Activated naive CD4-positive, alpha-beta T cell treated with anti-CD3 and anti-CD28 coated beads for 36 hours (primary cell): ENCODE results near the gene ASTL. TPM values are rescaled to one million over a fixed set of nuclear protein-coding genes. Genes with fewer than 3 reads are reported as not detected.

Experiments
- CTCF ChIA-PET: fragments of 350-600 bp; sonication (Branson Sonifier 250); formaldehyde crosslinking; loops from one replicate; lab custom pipeline; 2021; ENCODE audit warnings: antibody characterized with exemption; lab: Charles Lee
- DNase-seq: peaks from one replicate; pipeline ENCODE4 v3.0.0-alpha.2; 2020
- H3K27ac Mint-ChIP-seq: one replicate; pipeline ENCODE4 v1.8.0; 2021; ENCODE audit warnings: mild to moderate bottlenecking, mixed read lengths
- H3K27me3 Mint-ChIP-seq: one replicate; pipeline ENCODE4 v1.8.0; 2021; ENCODE audit warnings: low read depth, mixed read lengths
- H3K36me3 Mint-ChIP-seq: one replicate; pipeline ENCODE4 v1.8.0; 2021; ENCODE audit warnings: low read depth, mixed read lengths
- H3K4me1 Mint-ChIP-seq: one replicate; pipeline ENCODE4 v1.8.0; 2021; ENCODE audit warnings: low read depth, mixed read lengths
- H3K4me3 Mint-ChIP-seq: one replicate; pipeline ENCODE4 v1.8.0; 2021; ENCODE audit warnings: mild to moderate bottlenecking, moderate library complexity, mixed read lengths
- H3K9me3 Mint-ChIP-seq: one replicate; pipeline ENCODE4 v1.8.0; 2021; ENCODE audit warnings: mixed read lengths
- intact Hi-C: fragments of 100-400 bp; cut with micrococcal nuclease; formaldehyde crosslinking; loops from one replicate; pipeline ENCODE4 v1.15.1; 2023
- total RNA-seq, 2 experiments: library from RNA; stranded (reverse); gene quantifications; one replicate each; pipeline ENCODE4 v1.2.3, GENCODE V29; 2021

ASTL gene
- total RNA-seq, 2 experiments from 2014 or later, result 2.5 to 2.6 TPM

DNA sequence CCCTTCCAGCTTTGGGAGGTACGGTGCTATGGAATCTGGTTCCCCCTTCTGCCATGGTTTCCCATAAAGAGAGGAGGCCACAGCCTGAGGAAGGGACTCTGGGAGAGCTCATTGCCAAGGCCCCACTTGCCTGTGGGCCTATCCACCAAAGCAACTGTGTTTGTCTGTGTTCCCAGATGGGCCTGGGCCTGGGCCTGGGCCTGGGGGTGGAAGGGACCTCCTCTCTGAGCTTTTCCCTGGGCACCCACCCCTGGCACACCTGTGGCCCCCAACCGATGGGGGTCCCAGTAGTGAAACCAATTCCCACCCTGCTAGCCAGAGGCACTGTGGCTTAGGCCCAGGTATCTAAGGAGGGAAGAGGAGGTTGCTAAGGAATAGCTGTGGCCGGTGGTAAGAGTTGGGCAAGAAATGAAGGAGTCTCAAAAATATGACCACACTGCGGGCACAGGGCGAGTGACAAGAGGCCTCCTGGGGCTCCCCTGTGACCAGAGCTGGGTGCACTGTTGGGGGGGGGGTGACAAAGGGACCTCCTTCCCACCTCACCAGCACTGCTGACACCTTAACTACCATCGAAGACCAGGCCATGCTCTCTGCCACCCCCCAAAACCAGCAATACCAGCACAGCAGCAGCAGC, 11.8 kb upstream of the ASTL start:
- peak overlapping the region; percentile 70 for H3K27ac Mint-ChIP-seq
- CTCF ChIA-PET, result interaction anchor here (1.0 to 2.8 kb wide), 3 partner anchors 24 to 158 kb away, joined by 3 to 24 read pairs (median 4); partner anchors contain the start of gene ANKRD36C
- peaks cover 5% of the 10 kb centered on the region for H3K36me3 Mint-ChIP-seq
- H3K9me3 Mint-ChIP-seq, result no peaks in the 10 kb centered on the region
- no peaks in the 10 kb centered on the region for H3K27me3 Mint-ChIP-seq
- no peak for DNase-seq
- no peak overlapping the region for H3K4me3 Mint-ChIP-seq
- peaks cover 81% of the 10 kb centered on the region for H3K4me1 Mint-ChIP-seq
- intact Hi-C loops, result no loop called here

DNA sequence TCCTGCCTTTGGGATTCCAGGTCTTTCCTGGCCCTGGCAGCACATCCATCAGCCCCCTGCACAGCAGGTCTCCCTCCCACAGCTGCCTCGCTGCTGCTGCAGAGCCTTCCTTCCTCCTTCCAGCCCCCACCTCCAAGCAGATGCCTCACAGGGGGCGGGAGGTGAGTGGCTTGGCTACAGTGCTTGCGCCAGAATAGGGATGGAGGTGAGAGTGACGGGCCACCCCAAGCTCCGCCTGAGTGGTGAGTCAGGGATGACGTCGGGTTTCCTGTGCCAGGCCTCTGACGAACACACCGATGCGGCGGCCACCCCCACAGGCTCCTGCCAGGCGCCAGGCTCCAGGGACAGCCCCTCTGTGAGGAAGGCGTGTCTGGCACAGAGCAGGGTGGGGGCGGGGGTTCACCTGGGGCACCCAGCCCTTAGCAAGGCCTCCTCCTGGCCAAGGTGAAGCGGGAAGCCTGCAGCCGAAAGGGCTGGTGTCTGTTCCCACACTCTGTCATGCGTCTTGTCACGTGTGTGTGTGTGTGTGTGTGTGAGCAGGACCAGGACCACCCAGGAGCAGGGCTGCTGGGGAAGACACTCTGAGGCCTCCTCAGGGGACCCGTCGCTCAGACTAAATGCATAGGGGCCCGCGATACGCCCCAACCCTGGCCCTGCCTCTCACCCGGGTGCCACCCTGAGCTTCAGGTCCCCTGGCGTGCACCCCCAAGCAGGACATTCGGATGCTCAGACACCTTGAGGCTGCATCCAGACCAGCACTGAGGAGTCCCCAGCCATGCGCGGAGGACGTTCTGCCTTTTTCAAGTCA, 10.3 kb upstream of the ASTL start:
- peak; percentile 100 for DNase-seq
- CTCF ChIA-PET, result interaction anchor here (1.1 to 8.6 kb wide), 4 partner anchors 9 to 108 kb away, joined by 3 to 76 read pairs (median 4); no protein-coding TSS in a partner anchor
- peaks cover 71% of the 10 kb centered on the region for H3K4me1 Mint-ChIP-seq
- H3K27me3 Mint-ChIP-seq, result no peaks in the 10 kb centered on the region
- H3K9me3 Mint-ChIP-seq, result no peaks in the 10 kb centered on the region
- peak overlapping the region; percentile 99 for H3K27ac Mint-ChIP-seq
- H3K4me3 Mint-ChIP-seq, result peak overlapping the region; percentile 86
- peaks cover 16% of the 10 kb centered on the region for H3K36me3 Mint-ChIP-seq
- intact Hi-C loops, result loop anchor here (1.0 to 5.0 kb wide), 6 partner anchors 9 to 814 kb away; partner anchors contain the start of genes ARID5A and CNNM4

DNA sequence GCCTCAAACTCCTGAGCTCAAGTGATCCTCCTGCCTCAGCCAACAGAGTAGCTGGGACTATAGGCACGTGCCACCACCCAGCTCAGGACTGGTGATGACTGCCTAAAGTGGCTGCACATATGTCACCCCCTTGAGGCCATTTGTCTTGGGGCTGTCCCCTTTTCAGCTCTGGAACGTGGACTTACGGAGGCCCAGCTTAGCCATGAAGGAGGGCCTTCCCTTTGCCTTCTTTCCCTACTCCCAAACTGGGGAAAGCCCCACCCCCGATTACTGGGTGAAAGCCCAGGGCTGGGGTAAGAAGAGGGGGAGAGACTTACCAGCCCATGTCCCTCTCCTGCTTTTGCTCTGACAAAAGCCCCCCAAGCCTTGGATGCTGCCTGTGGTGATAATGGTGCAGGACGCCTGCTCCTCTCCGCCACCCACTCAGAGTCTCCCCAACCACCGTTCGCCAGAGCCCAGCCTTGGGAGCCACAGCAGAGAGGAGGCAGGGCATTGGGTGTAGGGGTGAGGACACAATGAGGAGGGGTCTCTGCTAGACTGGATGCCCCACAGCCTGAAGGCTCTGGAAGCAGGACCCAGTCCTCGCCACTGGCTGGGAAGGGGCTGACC, 9.4 kb upstream of the ASTL start:
- Mint-ChIP-seq H3K4me1 (peaks cover 61% of the 10 kb centered on the region), H3K27ac (peak overlapping the region; percentile 99), H3K36me3 (peaks cover 26% of the 10 kb centered on the region), H3K9me3 (no peaks in the 10 kb centered on the region), H3K4me3 (peak overlapping the region; percentile 86), H3K27me3 (no peaks in the 10 kb centered on the region)
- CTCF ChIA-PET, result interaction anchor here (0.7 to 18.5 kb wide), 12 partner anchors 9 to 109 kb away, joined by 3 to 482 read pairs (median 6); partner anchors contain the start of genes ADRA2B and ASTL
- peak; percentile 69 for DNase-seq
- intact Hi-C loops, result loop anchor here (1.0 to 5.0 kb wide), 6 partner anchors 10 to 815 kb away; partner anchors contain the start of genes ARID5A and CNNM4

DNA sequence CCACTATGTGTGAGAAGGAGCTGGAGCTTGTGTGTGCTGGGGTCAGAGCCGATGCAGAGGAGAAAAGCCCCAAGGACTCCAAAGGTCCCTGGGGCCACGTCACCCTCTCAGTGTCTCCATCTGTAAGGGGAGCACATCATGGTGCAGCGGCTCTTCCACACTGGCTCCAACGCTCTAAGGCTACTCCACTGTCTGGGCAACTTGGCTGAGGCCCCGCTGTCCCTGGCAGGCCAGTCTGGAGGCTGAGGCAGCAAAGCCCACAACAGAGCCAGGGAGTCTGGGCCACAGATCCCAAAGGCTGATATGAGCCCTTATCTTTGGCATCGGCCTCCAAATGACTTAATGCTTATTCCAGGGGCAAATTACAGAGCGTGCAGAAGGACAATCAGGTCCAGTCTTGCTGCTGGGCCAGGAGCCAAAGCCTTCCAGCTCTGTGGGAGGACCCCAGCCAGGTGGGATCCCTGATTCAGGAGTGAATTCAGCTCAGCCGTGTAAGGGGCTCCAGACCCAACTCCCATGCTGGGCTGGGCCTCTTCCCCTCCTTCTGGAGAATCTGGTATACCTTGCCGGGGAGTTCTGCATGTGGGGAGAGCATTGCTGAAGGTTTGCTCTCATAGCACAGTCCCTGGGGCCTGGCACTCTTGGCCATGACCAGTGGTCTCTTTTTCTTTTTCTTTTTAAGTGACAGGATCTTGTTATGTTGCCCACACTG, 8.7 kb upstream of the ASTL start:
- H3K9me3 Mint-ChIP-seq, result no peaks in the 10 kb centered on the region
- peaks cover 62% of the 10 kb centered on the region for H3K4me1 Mint-ChIP-seq
- CTCF ChIA-PET, result interaction anchor here (0.7 to 18.5 kb wide), 11 partner anchors 8 to 110 kb away, joined by 3 to 482 read pairs (median 6); partner anchors contain the start of genes ADRA2B and ASTL
- H3K27ac Mint-ChIP-seq, result peak overlapping the region; percentile 99
- peak overlapping the region; percentile 86 for H3K4me3 Mint-ChIP-seq
- DNase-seq, result no peak
- intact Hi-C loops, result loop anchor here (1.0 to 5.0 kb wide), 6 partner anchors 17 to 815 kb away; partner anchors contain the start of gene CNNM4
- H3K36me3 Mint-ChIP-seq, result peaks cover 32% of the 10 kb centered on the region
- no peaks in the 10 kb centered on the region for H3K27me3 Mint-ChIP-seq

GRCh38 chr2:96146153-96146880, 8.0 kb upstream of the ASTL start:
- peaks cover 37% of the 10 kb centered on the region for H3K36me3 Mint-ChIP-seq
- H3K9me3 Mint-ChIP-seq, result no peaks in the 10 kb centered on the region
- peaks cover 56% of the 10 kb centered on the region for H3K4me1 Mint-ChIP-seq
- peak; percentile 96 for DNase-seq
- H3K4me3 Mint-ChIP-seq, result peak overlapping the region; percentile 86
- CTCF ChIA-PET, result interaction anchor here (0.9 to 18.5 kb wide), 7 partner anchors 11 to 30 kb away, joined by 3 to 482 read pairs (median 6); partner anchors contain the start of gene ADRA2B
- H3K27me3 Mint-ChIP-seq, result no peaks in the 10 kb centered on the region
- intact Hi-C loops, result loop anchor here (1.0 to 5.0 kb wide), 6 partner anchors 18 to 816 kb away; partner anchors contain the start of gene CNNM4
- peak overlapping the region; percentile 99 for H3K27ac Mint-ChIP-seq

GRCh38 chr2:96145848-96146152, 7.5 kb upstream of the ASTL start:
- DNase-seq, result no peak
- Mint-ChIP-seq H3K4me3 (peak overlapping the region; percentile 86), H3K9me3 (no peaks in the 10 kb centered on the region), H3K4me1 (peaks cover 56% of the 10 kb centered on the region), H3K36me3 (peaks cover 38% of the 10 kb centered on the region), H3K27me3 (no peaks in the 10 kb centered on the region), H3K27ac (peak overlapping the region; percentile 99)
- CTCF ChIA-PET, result interaction anchor here (1.5 to 18.5 kb wide), 4 partner anchors 12 to 30 kb away, joined by 3 to 482 read pairs (median 43); no protein-coding TSS in a partner anchor
- intact Hi-C loops, result loop anchor here (1.0 to 5.0 kb wide), 11 partner anchors 19 to 817 kb away; partner anchors contain the start of genes CIAO1, CNNM4, SNRNP200 and STARD7

DNA sequence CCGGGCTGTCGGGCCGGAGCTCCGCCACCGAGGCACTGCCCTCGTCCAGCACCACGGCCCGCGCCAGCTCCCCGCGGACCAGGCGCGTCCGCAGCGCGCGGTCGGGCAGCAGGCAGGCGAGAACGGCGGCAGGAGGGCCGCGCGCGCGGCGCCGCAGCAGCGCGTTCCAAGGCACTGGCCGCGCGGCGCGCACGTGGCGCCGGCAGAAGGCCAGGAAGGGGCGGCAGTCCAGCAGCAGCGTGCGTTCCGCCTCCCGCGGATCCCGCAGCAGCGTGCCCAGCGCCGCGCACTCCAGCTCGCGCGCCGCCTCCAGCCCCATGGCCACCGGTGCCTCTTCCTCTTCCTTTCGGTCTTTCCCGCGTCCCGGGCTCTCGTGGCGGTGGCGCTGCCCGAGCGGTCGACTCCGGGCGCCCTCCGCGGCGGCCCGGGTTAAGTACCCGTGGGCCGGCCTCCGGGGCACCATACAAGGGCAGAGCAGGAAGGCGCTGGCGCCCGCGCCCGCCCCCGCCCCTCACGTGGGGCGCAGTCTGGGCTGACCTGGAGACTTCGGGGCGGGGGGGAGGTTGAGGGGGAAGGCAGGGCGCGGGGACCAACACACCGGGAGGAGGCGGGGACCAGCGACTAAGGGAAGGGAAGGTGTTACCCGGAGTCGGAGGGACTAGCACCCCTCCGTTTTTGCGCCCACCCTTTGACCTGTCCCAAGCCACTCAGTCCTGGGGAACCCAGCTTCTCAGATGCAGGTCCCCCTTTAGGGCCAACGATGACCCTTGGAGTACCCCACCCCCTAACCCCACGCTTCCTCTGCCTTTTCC, 6.9 kb upstream of the ASTL start, which contains the start of gene DUSP2:
Gene DUSP2 (minus strand): TSS at position 405 of the 812 bp plus-strand sequence. CDS start 86 bp downstream, at position 319.
- H3K27me3 Mint-ChIP-seq, result no peaks in the 10 kb centered on the region
- H3K4me1 Mint-ChIP-seq, result peaks cover 52% of the 10 kb centered on the region
- H3K36me3 Mint-ChIP-seq, result peaks cover 38% of the 10 kb centered on the region

GRCh38 chr2:96144481-96145035, 6.3 kb upstream of the ASTL start:
- intact Hi-C loops, result loop anchor here (1.0 to 5.0 kb wide), 8 partner anchors 64 to 818 kb away; partner anchors contain the start of genes CIAO1, CNNM4, SNRNP200 and STARD7
- H3K9me3 Mint-ChIP-seq, result no peaks in the 10 kb centered on the region
- peak overlapping the region; percentile 96 for H3K4me3 Mint-ChIP-seq
- peaks cover 48% of the 10 kb centered on the region for H3K4me1 Mint-ChIP-seq
- peak overlapping the region; percentile 96 for H3K27ac Mint-ChIP-seq
- peaks cover 38% of the 10 kb centered on the region for H3K36me3 Mint-ChIP-seq
- no peaks in the 10 kb centered on the region for H3K27me3 Mint-ChIP-seq
- peak; percentile 49 for DNase-seq
- CTCF ChIA-PET, result interaction anchor here (1.0 to 18.5 kb wide), 4 partner anchors 13 to 122 kb away, joined by 3 to 482 read pairs (median 40); no protein-coding TSS in a partner anchor

More for the DNA sequence above, 6.9 kb upstream of the ASTL start, which contains the start of gene DUSP2:
- CTCF ChIA-PET, result interaction anchor here (0.5 to 18.5 kb wide), 5 partner anchors 12 to 31 kb away, joined by 3 to 482 read pairs (median 10); no protein-coding TSS in a partner anchor
- intact Hi-C loops, result loop anchor here (1.0 to 5.0 kb wide), 8 partner anchors 63 to 817 kb away; partner anchors contain the start of genes CIAO1, CNNM4, SNRNP200 and STARD7
- Mint-ChIP-seq H3K27ac (peak within 1 kb of the TSS; percentile 99), H3K9me3 (no peaks in the 10 kb centered on the region), H3K4me3 (peak within 1 kb of the TSS; percentile 96)
- DNase-seq, result peak; percentile 95

DNA sequence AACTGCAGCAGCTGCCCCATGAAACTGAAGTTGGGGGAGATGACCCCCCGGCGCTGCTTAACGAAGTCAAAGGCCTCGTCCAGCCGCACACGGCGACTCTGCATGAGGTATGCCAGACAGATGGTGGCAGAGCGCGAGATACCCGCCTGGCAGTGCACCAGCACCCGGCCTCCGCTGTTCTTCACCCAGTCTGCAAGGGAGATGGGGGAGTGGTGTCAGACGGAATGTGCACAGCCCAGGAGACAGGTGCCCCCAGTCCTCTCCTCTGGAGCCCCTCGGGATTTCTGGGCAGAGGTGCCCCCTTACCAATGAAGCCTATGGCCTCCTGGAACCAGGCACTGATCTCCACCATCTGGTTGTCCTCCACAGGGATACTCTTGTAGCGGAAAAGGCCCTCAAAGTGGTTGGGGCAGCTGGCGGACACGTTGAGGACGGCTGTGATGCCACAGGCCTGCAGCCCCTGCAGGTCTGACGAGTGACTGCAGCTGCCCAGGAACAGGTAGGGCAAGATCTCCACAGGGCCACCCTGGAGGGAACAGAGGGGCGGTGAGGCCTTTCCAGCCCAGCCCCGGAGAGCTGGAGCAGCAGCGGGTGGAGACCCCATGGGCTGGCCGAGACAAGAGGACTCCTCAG, 5.7 kb upstream of the ASTL start:
- Mint-ChIP-seq H3K36me3 (peaks cover 38% of the 10 kb centered on the region), H3K4me1 (peaks cover 48% of the 10 kb centered on the region)

More for the DNA sequence above, 5.7 kb upstream of the ASTL start:
- peak overlapping the region; percentile 96 for H3K4me3 Mint-ChIP-seq
- H3K27me3 Mint-ChIP-seq, result no peaks in the 10 kb centered on the region
- peak; percentile 46 for DNase-seq
- peak overlapping the region; percentile 96 for H3K27ac Mint-ChIP-seq
- CTCF ChIA-PET, result interaction anchor here (0.8 to 18.5 kb wide), 7 partner anchors 14 to 151 kb away, joined by 3 to 482 read pairs (median 5); partner anchors contain the start of gene ADRA2B
- no peaks in the 10 kb centered on the region for H3K9me3 Mint-ChIP-seq
- intact Hi-C loops, result loop anchor here (2.0 kb wide), 1 partner anchor 193 kb away; no protein-coding TSS in a partner anchor
